ENCODE data around the gene TBC1D3K. TPM values are rescaled to one million over a fixed set of nuclear protein-coding genes. Genes with fewer than 3 reads are reported as not detected.

The TBC1D3K gene
- total and polyA plus RNA-seq, 4 donors, result not detected

Small RNA genes within 50 kb of the gene (small RNA-seq; reads per million reads assigned to genes)
- gene RF00001 (not detected), gene RNU6-489P (not detected)

Other genes with a start within 250 kb of the TBC1D3K start
- 1 to 10 TPM; 1.6 to 3.8 TPM for gene HNF1B, start 179.4 kb upstream of the TBC1D3K start, total RNA-seq
- 1 to 10 TPM; 5.2 to 5.7 TPM for gene HNF1B, start 179.4 kb upstream of the TBC1D3K start, polyA plus RNA-seq
- under 1 TPM; 0.08 to 0.70 TPM for gene TBC1D3L, start 64.6 kb downstream of the TBC1D3K start, total RNA-seq
- gene TBC1D3L, start 64.6 kb downstream of the TBC1D3K start, polyA plus RNA-seq, result 1 to 10 TPM; 2.4 to 2.6 TPM
- gene TBC1D3D, start 79.6 kb downstream of the TBC1D3K start, total RNA-seq, result under 1 TPM in 1 of 2 donors, not detected in 1; 0.75 TPM
- 1 to 10 TPM in 1 of 2 donors, under 1 TPM in 1; 0.06 to 3.6 TPM for gene TBC1D3D, start 79.6 kb downstream of the TBC1D3K start, polyA plus RNA-seq
- gene TBC1D3C, start 144.2 kb downstream of the TBC1D3K start, total RNA-seq, result under 1 TPM in 1 of 2 donors, not detected in 1; 0.42 TPM
- not detected for gene TBC1D3C, start 144.2 kb downstream of the TBC1D3K start, polyA plus RNA-seq
- under 1 TPM in 1 of 2 donors, not detected in 1; 0.33 TPM for gene TBC1D3E, start 203.5 kb downstream of the TBC1D3K start, total RNA-seq
- gene TBC1D3E, start 203.5 kb downstream of the TBC1D3K start, polyA plus RNA-seq, result not detected